GM12864 (cell line): ENCODE measurements around the gene FITM2.
A peak's percentile ranks its signal among the peaks of the same experiment; 100 is the strongest.

Experiments used
- DNase-seq: peaks from one replicate; pipeline ENCODE4 v3.0.0-alpha.2; 2011; ENCODE audit warnings: low read depth
- H3K4me3 ChIP-seq: 2 replicates; pipeline ENCODE4 v1.5.1; 2011; ENCODE audit warnings: mild to moderate bottlenecking, low read depth, low read length, control low read depth
- TF ChIP-seq, protein P1 (sequence below): IDR thresholded peaks from 2 replicates; pipeline ENCODE4 v1.5.1; 2011; ENCODE audit warnings: low read depth, mild to moderate bottlenecking, moderate library complexity, low read length, control low read depth, inconsistent platforms; ENCODE audit errors: missing control alignments

FITM2 gene

DNA sequence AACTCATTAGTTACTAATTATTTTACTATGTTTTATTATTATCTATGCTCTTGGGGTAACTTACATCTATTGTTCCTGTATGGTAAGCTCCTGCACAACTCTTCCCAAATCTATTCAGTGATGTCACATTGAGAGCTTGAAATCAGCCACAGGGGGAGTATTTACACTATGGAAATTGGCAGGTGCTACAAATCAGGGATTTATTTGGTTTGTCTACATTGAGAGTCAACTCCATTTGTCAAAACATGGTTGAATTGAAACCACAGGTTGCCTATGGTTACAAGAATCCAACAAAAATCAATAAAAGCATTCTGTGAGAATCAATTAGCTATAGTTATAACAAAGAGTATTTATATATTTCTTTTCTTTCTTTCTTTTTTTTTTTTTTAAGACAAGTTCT lies 3.9 kb upstream of the FITM2 start:
- TF ChIP-seq, protein P1, sequence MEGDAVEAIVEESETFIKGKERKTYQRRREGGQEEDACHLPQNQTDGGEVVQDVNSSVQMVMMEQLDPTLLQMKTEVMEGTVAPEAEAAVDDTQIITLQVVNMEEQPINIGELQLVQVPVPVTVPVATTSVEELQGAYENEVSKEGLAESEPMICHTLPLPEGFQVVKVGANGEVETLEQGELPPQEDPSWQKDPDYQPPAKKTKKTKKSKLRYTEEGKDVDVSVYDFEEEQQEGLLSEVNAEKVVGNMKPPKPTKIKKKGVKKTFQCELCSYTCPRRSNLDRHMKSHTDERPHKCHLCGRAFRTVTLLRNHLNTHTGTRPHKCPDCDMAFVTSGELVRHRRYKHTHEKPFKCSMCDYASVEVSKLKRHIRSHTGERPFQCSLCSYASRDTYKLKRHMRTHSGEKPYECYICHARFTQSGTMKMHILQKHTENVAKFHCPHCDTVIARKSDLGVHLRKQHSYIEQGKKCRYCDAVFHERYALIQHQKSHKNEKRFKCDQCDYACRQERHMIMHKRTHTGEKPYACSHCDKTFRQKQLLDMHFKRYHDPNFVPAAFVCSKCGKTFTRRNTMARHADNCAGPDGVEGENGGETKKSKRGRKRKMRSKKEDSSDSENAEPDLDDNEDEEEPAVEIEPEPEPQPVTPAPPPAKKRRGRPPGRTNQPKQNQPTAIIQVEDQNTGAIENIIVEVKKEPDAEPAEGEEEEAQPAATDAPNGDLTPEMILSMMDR = no peak
- no peak for DNase-seq
- H3K4me3 ChIP-seq = no peak overlapping the region

DNA sequence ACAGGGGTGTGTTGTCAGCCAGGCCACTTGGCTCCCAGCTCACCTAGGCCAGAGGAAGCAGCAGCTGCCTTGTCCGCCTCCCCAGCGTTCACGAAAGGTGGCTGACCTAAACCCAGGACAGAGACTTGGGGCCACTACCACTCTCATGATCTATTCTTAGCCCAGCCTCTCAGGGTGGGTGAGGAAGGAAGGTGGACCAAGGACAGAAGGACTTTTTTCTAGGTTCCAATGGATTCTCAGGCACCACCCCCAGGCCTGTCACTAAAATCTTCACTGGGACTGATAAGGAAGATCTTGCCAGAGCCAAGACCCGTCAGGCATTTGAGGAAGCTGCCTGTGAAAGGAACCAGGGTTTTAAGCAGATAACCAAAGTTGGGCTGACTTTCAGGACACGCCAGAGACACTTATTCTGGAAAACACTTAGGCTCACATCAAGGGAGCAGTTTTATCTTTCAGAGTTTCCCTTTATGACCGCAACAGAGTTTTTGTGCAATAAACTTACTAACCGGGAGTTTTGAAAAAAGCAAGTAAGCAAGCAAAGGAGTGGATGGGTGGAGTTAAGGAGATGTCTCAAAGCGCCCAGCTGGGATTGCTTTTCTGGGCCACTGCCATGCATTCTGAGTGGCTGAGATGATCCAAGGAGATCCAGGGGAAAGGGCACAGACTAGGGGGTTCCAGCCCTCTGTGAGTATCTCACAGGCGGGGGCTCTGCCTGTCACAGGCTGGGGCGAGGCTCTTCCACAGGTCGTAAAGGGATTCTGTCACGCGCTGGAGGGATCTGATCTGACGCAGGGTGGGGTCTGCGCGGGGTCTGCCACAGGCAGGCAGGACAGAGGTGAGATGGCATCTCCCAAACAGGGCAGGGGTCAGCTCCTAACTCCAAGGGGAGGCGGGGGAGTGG lies 989 bp downstream of the FITM2 start:
- peak overlapping the region; percentile 89 for H3K4me3 ChIP-seq
- DNase-seq = no peak
- TF ChIP-seq, protein P1 = no peak

DNA sequence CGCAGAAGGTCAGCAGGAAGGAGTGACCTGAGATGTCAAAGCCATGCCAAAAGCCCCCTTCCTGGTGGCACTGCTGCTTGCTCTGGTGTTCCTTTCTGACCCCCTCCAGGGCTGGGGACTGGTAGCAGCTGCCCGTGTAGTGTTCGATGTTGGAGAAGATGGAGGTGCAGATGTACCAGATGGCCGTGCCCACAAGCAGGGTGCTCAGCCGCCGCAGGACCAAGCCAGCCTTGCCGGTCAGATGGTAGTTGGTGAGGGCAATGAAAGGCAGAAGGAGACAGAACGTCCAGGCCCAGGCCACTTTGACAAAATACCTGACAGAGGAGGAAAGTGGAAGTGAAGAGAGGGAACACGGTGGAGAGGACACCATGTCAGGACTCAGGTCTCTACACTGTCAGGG lies 4.1 kb downstream of the FITM2 start:
- TF ChIP-seq, protein P1 = no peak
- no peak overlapping the region for H3K4me3 ChIP-seq
- DNase-seq = no peak

DNA sequence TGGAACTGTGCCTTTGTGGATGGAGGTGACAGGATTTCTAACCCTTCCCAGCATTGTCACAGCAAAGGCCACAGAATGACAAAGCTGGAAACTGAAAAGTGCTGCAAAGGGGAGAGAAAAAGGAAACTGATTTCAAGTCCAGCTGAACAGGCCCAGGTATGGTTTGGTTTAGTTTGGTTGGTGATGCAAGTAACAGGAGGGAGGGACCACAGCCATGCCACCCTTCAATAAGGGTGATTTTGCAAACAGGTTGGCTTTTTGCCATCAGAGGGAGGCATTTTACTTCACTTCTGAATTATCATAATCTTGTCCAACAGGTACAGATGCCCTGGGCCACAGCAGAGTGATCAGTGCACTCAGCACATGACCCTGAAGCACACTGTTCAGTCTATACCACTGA lies 6.6 kb downstream of the FITM2 start:
- H3K4me3 ChIP-seq = no peak overlapping the region
- TF ChIP-seq, protein P1 = no peak
- no peak for DNase-seq

DNA sequence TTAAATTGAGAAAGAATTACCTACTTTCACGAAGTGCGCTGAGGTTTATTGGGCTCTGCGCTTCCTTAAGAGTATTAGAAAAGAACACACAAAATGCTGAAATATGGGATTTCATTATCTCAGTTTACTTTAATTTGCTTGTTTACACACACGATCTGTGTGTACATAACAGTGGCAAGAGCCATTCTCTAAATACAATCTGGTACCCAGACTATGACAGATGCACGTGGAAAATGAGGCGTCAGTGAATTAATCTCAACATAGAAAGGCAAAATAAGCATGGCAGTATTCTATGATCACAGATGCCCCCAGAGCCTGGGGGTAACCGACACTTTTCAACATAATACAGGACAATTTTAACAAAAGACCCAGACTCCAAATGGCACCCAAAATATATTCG lies 8.3 kb downstream of the FITM2 start:
- H3K4me3 ChIP-seq = no peak overlapping the region
- TF ChIP-seq, protein P1 = no peak
- DNase-seq = no peak

DNA sequence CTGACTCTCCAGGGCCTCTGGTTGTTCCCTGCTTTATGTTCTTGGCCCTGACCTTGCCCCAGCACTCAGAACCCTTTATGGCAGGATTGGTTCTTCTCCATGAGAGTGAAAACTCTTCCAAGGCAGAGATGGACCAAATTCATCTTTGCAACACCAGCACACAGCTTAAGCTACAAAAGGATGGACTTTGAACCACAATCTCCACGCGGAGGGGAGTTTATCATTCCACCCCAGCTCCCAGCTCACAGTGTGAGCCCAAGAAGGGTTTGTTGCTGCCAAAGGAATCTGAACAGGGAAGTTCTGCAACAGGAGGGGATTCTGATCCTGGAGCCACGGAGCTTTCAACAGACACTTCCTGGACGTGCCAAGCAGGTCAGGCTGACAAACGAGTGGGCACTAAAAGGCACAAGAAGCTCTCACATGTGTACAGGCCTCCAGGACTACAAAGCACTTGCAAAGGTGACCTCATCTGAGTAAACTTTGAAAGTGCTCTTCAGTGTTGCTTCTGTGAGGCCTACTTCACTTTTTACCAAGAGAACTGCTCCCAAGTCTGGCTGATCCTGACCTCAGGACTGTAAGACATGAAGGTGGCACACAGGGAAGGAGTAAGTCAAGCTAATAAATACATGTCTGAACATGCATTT lies 8.9 kb downstream of the FITM2 start:
- TF ChIP-seq, protein P1 = no peak
- DNase-seq = no peak
- no peak overlapping the region for H3K4me3 ChIP-seq
